HepG2 (cell line): ENCODE results near the gene RCBTB2. TPM values are rescaled to one million over a fixed set of nuclear protein-coding genes. Genes with fewer than 3 reads are reported as not detected.

ENCODE experiments used
- CENPX ChIP-seq: sonication (generic); formaldehyde crosslinking; IDR thresholded peaks from 2 replicates; pipeline ENCODE4 v1.9.0; 2021; ENCODE audit warnings: mild to moderate bottlenecking, missing genetic modification reagents, moderate library complexity
- FOSL1 ChIP-seq: sonication (generic); formaldehyde crosslinking; IDR thresholded peaks from 2 replicates; pipeline ENCODE4 v1.9.0; 2021; ENCODE audit warnings: missing genetic modification reagents, borderline replicate concordance
- FOSL2 ChIP-seq: sonication (generic); formaldehyde crosslinking; IDR thresholded peaks from 2 replicates; pipeline ENCODE4 v1.4.0; 2020; ENCODE audit warnings: missing genetic modification reagents
- NR2F1 ChIP-seq, 2 experiments: fragments of 450-650 bp in 1 of 2; formaldehyde crosslinking in 1 of 2; IDR thresholded peaks; 2 replicates each; pipeline versions ENCODE4 v1.5.0 to v1.6.1; 2016 to 2020; ENCODE audit warnings: mild to moderate bottlenecking in 1 of 2, missing compliant biosample characterization in 1 of 2, missing genetic modification reagents in 1 of 2, moderate library complexity in 1 of 2
- SMAD3 ChIP-seq: sonication (generic); formaldehyde crosslinking; IDR thresholded peaks from 2 replicates; pipeline ENCODE4 v1.4.0; 2020; ENCODE audit warnings: missing genetic modification reagents
- SMC3 ChIP-seq: IDR thresholded peaks from 2 replicates; pipeline ENCODE4 v1.6.1; 2011; ENCODE audit warnings: low read length, improper control_type of control experiment
- ZNF205 ChIP-seq: IDR thresholded peaks from 2 replicates; pipeline ENCODE4 v1.6.1; 2018; ENCODE audit warnings: missing biosample characterization, missing genetic modification reagents
- ZNF292 ChIP-seq: sonication (generic); formaldehyde crosslinking; IDR thresholded peaks from 2 replicates; pipeline ENCODE4 v1.8.1; 2022; ENCODE audit warnings: mild to moderate bottlenecking, low read depth, missing genetic modification reagents, borderline replicate concordance
- ZNF3 ChIP-seq: IDR thresholded peaks from 2 replicates; pipeline ENCODE4 v1.7.0; 2017; ENCODE audit warnings: inconsistent platforms
- ZNF724P ChIP-seq: sonication (generic); formaldehyde crosslinking; IDR thresholded peaks from 2 replicates; pipeline ENCODE4 v1.8.0; 2022; ENCODE audit warnings: missing genetic modification reagents, borderline replicate concordance
- polyA plus RNA-seq, 8 experiments: library from polyadenylated mRNA; depleted of rRNA in 3 of 8; stranded (reverse) in 7 of 8; unstranded in 1 of 8; fragments of >200 nt; fragmentation: Illumina TruSeq in 4 of 8; extraction: Trizol in 4 of 8; gene quantifications; 2 replicates each; pipeline versions ENCODE4 v1.2.1 to v1.2.3, GENCODE V29; 2011 to 2016; ENCODE audit warnings: low read depth in 4 of 8, missing spikeins in 1 of 8, mixed read lengths in 1 of 8; ENCODE audit not compliant: insufficient read depth in 1 of 8
- total RNA-seq, 5 experiments: library from RNA; depleted of rRNA; stranded (reverse); fragments of >200 nt; fragmentation: Illumina TruSeq; extraction: Trizol; gene quantifications; 2 replicates each; pipeline ENCODE4 v1.2.3, GENCODE V29; 2016; ENCODE audit warnings: low read depth in 1 of 5
- TF ChIP-seq, protein P1 (sequence below), 2 experiments: fragments of 450-650 bp in 1 of 2; sonication (generic) in 1 of 2; formaldehyde crosslinking in 1 of 2; IDR thresholded peaks; 2 replicates each; pipeline versions ENCODE4 v1.6.1 to v1.8.0; 2016 to 2022; ENCODE audit warnings: antibody characterized with exemption in 1 of 2, mild to moderate bottlenecking in 1 of 2, missing genetic modification reagents in 1 of 2
- TF ChIP-seq, protein P2 (sequence below): sonication (generic); formaldehyde crosslinking; IDR thresholded peaks from 2 replicates; pipeline ENCODE4 v1.4.0; 2020; ENCODE audit warnings: mild to moderate bottlenecking, missing genetic modification reagents
- TF ChIP-seq, protein P3 (sequence below): sonication (generic); formaldehyde crosslinking; IDR thresholded peaks from 2 replicates; pipeline ENCODE4 v1.4.0; 2020; ENCODE audit warnings: mild to moderate bottlenecking, missing genetic modification reagents

Gene RCBTB2
- total and polyA plus RNA-seq, 2 of the 13 experiments (the other 11 are each of a cell fraction or from before 2014, with no cell fraction given): 1.9 to 2.7 TPM

- TF ChIP-seq, protein P1, sequence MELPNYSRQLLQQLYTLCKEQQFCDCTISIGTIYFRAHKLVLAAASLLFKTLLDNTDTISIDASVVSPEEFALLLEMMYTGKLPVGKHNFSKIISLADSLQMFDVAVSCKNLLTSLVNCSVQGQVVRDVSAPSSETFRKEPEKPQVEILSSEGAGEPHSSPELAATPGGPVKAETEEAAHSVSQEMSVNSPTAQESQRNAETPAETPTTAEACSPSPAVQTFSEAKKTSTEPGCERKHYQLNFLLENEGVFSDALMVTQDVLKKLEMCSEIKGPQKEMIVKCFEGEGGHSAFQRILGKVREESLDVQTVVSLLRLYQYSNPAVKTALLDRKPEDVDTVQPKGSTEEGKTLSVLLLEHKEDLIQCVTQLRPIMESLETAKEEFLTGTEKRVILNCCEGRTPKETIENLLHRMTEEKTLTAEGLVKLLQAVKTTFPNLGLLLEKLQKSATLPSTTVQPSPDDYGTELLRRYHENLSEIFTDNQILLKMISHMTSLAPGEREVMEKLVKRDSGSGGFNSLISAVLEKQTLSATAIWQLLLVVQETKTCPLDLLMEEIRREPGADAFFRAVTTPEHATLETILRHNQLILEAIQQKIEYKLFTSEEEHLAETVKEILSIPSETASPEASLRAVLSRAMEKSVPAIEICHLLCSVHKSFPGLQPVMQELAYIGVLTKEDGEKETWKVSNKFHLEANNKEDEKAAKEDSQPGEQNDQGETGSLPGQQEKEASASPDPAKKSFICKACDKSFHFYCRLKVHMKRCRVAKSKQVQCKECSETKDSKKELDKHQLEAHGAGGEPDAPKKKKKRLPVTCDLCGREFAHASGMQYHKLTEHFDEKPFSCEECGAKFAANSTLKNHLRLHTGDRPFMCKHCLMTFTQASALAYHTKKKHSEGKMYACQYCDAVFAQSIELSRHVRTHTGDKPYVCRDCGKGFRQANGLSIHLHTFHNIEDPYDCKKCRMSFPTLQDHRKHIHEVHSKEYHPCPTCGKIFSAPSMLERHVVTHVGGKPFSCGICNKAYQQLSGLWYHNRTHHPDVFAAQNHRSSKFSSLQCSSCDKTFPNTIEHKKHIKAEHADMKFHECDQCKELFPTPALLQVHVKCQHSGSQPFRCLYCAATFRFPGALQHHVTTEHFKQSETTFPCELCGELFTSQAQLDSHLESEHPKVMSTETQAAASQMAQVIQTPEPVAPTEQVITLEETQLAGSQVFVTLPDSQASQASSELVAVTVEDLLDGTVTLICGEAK (IDR thresholded peaks at IDR 0.05): no peak
- TF ChIP-seq, protein P1 (CRISPR knock-in tag; IDR thresholded peaks at IDR 0.05): no peak
- TF ChIP-seq FOSL2: 0 out of 2 replicates have a peak, but pooled peaks have one; percentile 5
- no peak for TF ChIP-seq SMAD3
- TF ChIP-seq, protein P2, sequence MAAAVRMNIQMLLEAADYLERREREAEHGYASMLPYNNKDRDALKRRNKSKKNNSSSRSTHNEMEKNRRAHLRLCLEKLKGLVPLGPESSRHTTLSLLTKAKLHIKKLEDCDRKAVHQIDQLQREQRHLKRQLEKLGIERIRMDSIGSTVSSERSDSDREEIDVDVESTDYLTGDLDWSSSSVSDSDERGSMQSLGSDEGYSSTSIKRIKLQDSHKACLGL (CRISPR knock-in tag): 0 out of 2 replicates have a peak, but pooled peaks have one; percentile 33
- peak in 1 of 2 experiments; percentile 28; a peak in 1 of 4 replicates for TF ChIP-seq NR2F1 (CRISPR knock-in tag; IDR thresholded peaks at IDR 0.05)
- no peak for TF ChIP-seq SMC3
- no peak for TF ChIP-seq CENPX (CRISPR knock-in tag)
- TF ChIP-seq ZNF724P: no peak
- no peak for TF ChIP-seq ZNF3 (CRISPR knock-in tag)
- TF ChIP-seq ZNF292 (CRISPR knock-in tag): peak; percentile 73
- TF ChIP-seq FOSL1 (CRISPR knock-in tag): no peak
- TF ChIP-seq, protein P3, sequence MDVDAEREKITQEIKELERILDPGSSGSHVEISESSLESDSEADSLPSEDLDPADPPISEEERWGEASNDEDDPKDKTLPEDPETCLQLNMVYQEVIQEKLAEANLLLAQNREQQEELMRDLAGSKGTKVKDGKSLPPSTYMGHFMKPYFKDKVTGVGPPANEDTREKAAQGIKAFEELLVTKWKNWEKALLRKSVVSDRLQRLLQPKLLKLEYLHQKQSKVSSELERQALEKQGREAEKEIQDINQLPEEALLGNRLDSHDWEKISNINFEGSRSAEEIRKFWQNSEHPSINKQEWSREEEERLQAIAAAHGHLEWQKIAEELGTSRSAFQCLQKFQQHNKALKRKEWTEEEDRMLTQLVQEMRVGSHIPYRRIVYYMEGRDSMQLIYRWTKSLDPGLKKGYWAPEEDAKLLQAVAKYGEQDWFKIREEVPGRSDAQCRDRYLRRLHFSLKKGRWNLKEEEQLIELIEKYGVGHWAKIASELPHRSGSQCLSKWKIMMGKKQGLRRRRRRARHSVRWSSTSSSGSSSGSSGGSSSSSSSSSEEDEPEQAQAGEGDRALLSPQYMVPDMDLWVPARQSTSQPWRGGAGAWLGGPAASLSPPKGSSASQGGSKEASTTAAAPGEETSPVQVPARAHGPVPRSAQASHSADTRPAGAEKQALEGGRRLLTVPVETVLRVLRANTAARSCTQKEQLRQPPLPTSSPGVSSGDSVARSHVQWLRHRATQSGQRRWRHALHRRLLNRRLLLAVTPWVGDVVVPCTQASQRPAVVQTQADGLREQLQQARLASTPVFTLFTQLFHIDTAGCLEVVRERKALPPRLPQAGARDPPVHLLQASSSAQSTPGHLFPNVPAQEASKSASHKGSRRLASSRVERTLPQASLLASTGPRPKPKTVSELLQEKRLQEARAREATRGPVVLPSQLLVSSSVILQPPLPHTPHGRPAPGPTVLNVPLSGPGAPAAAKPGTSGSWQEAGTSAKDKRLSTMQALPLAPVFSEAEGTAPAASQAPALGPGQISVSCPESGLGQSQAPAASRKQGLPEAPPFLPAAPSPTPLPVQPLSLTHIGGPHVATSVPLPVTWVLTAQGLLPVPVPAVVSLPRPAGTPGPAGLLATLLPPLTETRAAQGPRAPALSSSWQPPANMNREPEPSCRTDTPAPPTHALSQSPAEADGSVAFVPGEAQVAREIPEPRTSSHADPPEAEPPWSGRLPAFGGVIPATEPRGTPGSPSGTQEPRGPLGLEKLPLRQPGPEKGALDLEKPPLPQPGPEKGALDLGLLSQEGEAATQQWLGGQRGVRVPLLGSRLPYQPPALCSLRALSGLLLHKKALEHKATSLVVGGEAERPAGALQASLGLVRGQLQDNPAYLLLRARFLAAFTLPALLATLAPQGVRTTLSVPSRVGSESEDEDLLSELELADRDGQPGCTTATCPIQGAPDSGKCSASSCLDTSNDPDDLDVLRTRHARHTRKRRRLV (CRISPR knock-in tag): no peak
- TF ChIP-seq ZNF205: 0 out of 2 replicates have a peak, but pooled peaks have one; percentile 33
Measured at GRCh38 chr13:48542581-48543341, 9.9 kb upstream of the RCBTB2 start (continued).
